OCI-LY3 (cell line): ENCODE results near the gene CYP11A1.

Experiments used
- H2AFZ ChIP-seq: fragments of 200-600, 300-600 bp; shearing (Covaris generic); 2 replicates; pipeline ENCODE4 v1.6.0; 2014; ENCODE audit warnings: antibody characterized with exemption, low read depth, low read length
- H3K27ac ChIP-seq: fragments of 200-600, 300-600 bp; sonication (generic); 2 replicates; pipeline ENCODE4 v1.5.1; 2014; ENCODE audit warnings: mild to moderate bottlenecking, low read length, moderate library complexity, mixed read lengths
- H3K27me3 ChIP-seq: fragments of 200-600, 300-600 bp; sonication (generic); 2 replicates; pipeline ENCODE4 v1.6.1; 2014; ENCODE audit warnings: low read depth, low read length, mixed read lengths
- H3K36me3 ChIP-seq: fragments of 200-600, 300-600 bp; sonication (generic); replicated peaks from 2 replicates; pipeline ENCODE3; 2014; ENCODE audit warnings: low read depth, low read length, mixed read lengths
- H3K4me1 ChIP-seq: fragments of 300-600, 200-600 bp; sonication (generic); 2 replicates; pipeline ENCODE4 v1.6.1; 2014; ENCODE audit warnings: low read length, mixed read lengths
- H3K4me2 ChIP-seq: fragments of 200-600, 300-600 bp; sonication (generic); 2 replicates; pipeline ENCODE4 v1.6.1; 2014; ENCODE audit warnings: low read length, mixed read lengths
- H3K4me3 ChIP-seq: fragments of 300-600, 200-600 bp; sonication (generic); 2 replicates; pipeline ENCODE4 v1.5.1; 2014; ENCODE audit warnings: antibody characterized with exemption, mild to moderate bottlenecking, low read length, moderate library complexity
- H3K79me2 ChIP-seq: fragments of 300-600, 200-600 bp; shearing (Covaris generic); 2 replicates; pipeline ENCODE4 v1.6.1; 2014; ENCODE audit warnings: mild to moderate bottlenecking, low read length, mixed read lengths
- H3K9ac ChIP-seq: fragments of 300-600, 200-600 bp; shearing (Covaris generic); 2 replicates; pipeline ENCODE4 v1.6.0; 2014; ENCODE audit warnings: mild to moderate bottlenecking, low read length, moderate library complexity
- H3K9me3 ChIP-seq: fragments of 200-600, 300-600 bp; shearing (Covaris generic); 2 replicates; pipeline ENCODE4 v1.6.1; 2014; ENCODE audit warnings: low read length, mixed read lengths; ENCODE audit not compliant: insufficient read depth
- H4K20me1 ChIP-seq: fragments of 200-600, 300-600 bp; sonication (generic); 2 replicates; pipeline ENCODE4 v1.6.1; 2016; ENCODE audit warnings: low read length, mixed read lengths; ENCODE audit not compliant: insufficient read depth
- CTCF ChIP-seq: fragments of 200-600, 300-600 bp; sonication (generic); IDR thresholded peaks from 2 replicates; pipeline ENCODE4 v1.5.1; 2014; ENCODE audit warnings: antibody characterized with exemption, low read length, low read depth
- EZH2phosphoT487 ChIP-seq: fragments of 200-600 bp; shearing (Covaris generic); IDR thresholded peaks from 2 replicates; pipeline ENCODE4 v1.6.1; 2018; ENCODE audit warnings: antibody characterized with exemption, mixed run types, low read depth

CYP11A1 gene

GRCh38 chr15:74290645-74291044 is 76.8 kb downstream of the CYP11A1 start:
- H3K9ac ChIP-seq = no peak overlapping the region
- no peaks in the 10 kb centered on the region for H3K36me3 ChIP-seq
- peaks cover 42% of the 10 kb centered on the region for H3K27me3 ChIP-seq
- no peak overlapping the region for H3K4me2 ChIP-seq
- TF ChIP-seq CTCF (no peak), EZH2phosphoT487 (no peak)
- H3K27ac ChIP-seq = no peak overlapping the region
- no peaks in the 10 kb centered on the region for H3K79me2 ChIP-seq
- no peaks in the 10 kb centered on the region for H3K9me3 ChIP-seq
- H2AFZ ChIP-seq = no peak overlapping the region
- no peaks in the 10 kb centered on the region for H3K4me1 ChIP-seq
- H3K4me3 ChIP-seq = no peak overlapping the region
- H4K20me1 ChIP-seq = peaks cover 33% of the 10 kb centered on the region

GRCh38 chr15:74289671-74290070 is 77.8 kb downstream of the CYP11A1 start:
- Histone ChIP-seq H3K36me3 (no peaks in the 10 kb centered on the region), H3K4me3 (no peak overlapping the region), H2AFZ (no peak overlapping the region), H3K4me2 (no peak overlapping the region), H3K9ac (no peak overlapping the region), H3K9me3 (no peaks in the 10 kb centered on the region), H4K20me1 (peaks cover 36% of the 10 kb centered on the region), H3K27ac (no peak overlapping the region), H3K4me1 (no peaks in the 10 kb centered on the region), H3K79me2 (no peaks in the 10 kb centered on the region), H3K27me3 (peaks cover 43% of the 10 kb centered on the region)
- no peak for TF ChIP-seq EZH2phosphoT487
- no peak for TF ChIP-seq CTCF
